ENCODE data around the gene GLCCI1. TPM values are rescaled to one million over a fixed set of nuclear protein-coding genes. Genes with fewer than 3 reads are reported as not detected.

GLCCI1 gene
- total RNA-seq (2014; rRNA removed; shearing (Covaris generic); ENCODE audit: low replicate concordance) = 0.76 and 2.9 TPM in 2 replicates

- H3K9me3 ChIP-seq = no peaks in the 10 kb centered on the region
- DNase-seq = peak; percentile 96
- peak within 1 kb of the TSS; percentile 73 for H3K4me3 ChIP-seq
- no peaks in the 10 kb centered on the region for H3K36me3 ChIP-seq
- no peaks in the 10 kb centered on the region for H3K27me3 ChIP-seq
Measured at GRCh38 chr7:7968544-7969305, at the start of gene GLCCI1. TSS of gene GLCCI1 (plus strand) at chr7:7968796. CDS start at chr7:7969351, 555 bp downstream.

DNA sequence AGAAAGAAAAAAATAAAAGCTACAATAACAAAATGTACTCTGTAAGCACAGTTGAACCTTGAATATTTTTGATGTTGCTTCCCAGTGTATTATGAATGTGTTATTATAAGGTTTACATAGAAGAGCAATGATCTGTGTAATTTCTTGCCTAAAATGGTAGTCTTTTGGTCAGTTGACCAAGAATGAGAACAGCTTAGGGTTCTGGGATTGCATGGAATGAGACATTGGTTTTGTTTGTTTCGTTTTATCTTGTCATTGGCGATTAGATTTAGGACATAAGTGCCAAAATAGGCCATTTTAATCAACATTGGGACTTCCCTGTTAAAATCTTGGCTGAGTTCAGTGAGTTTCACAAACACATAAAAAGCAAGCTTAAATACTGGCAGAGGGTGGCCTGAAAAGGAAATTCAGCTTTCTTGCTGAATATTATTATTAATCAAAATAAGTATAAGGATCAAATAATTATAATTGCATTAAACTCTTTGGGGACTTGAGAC lies 49.1 kb upstream of the GLCCI1 start:
- DNase-seq = no peak
- H3K9me3 ChIP-seq = no peaks in the 10 kb centered on the region

DNA sequence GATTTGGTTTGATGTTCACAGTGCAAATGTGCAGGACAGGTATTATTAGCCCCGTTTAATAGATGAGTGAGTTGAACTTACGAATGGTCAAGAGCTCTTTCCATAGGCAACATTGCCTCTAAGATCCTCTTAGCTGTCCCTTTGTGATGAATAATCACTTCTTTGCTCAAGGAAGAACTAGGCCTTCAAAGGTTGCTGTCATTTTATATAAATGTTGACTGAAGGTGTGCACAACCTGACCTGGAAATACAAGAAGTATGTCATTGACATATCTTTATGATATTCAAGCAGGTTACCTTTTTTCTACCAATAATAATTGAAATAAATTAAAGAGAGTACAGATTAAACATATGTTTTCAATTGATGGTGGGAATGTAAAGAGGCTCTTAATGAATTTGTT lies 48.5 kb upstream of the GLCCI1 start:
- H3K36me3 ChIP-seq = no peaks in the 10 kb centered on the region
- H3K9me3 ChIP-seq = no peaks in the 10 kb centered on the region
- no peak overlapping the region for H3K4me3 ChIP-seq
- no peak for DNase-seq
- H3K27me3 ChIP-seq = no peaks in the 10 kb centered on the region

More for the DNA sequence above, 49.1 kb upstream of the GLCCI1 start:
- no peaks in the 10 kb centered on the region for H3K27me3 ChIP-seq
- H3K36me3 ChIP-seq = no peaks in the 10 kb centered on the region
- no peak overlapping the region for H3K4me3 ChIP-seq

DNA sequence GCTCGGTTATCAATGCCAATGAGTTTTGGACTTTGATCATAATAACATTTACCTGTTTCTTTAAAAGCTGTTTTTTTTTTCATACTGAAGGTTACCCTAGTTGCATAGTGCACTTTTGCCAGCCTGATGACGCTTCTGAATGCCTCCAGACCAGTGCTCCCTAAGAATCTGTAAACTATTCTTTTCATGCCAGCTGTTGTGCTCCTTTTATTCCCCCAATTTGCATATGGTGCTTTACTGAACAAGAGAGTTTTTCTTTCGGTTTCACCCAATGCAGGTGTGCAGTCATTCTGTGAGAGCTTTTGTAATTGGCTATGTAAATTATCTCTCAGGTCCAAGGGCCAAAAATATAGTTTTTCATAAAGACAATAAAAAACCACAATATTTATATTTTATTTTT lies 48.1 kb upstream of the GLCCI1 start:
- H3K27me3 ChIP-seq = no peaks in the 10 kb centered on the region
- H3K36me3 ChIP-seq = no peaks in the 10 kb centered on the region
- H3K9me3 ChIP-seq = no peaks in the 10 kb centered on the region
- no peak for DNase-seq
- H3K4me3 ChIP-seq = no peak overlapping the region

DNA sequence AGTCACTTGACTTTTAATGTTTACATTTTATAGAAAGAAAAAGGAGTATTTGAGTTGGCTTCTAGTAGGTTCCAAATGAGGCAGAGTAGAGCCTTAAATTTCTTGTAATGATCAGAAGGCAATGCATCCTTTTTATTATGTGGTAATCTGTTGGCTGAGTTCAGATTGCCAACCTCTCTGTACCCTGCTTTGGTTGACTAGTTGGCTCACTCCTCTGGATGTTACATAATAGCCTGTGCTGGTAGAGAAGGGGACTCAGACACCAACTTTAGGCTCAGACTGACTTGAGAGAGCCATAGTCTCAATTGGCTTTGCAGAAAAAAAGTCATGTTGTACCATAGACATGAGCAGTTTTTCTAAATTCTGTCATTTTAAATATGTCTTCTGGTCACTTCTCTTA lies 46.8 kb upstream of the GLCCI1 start:
- Histone ChIP-seq H3K27me3 (no peaks in the 10 kb centered on the region), H3K4me3 (no peak overlapping the region), H3K9me3 (no peaks in the 10 kb centered on the region), H3K36me3 (no peaks in the 10 kb centered on the region)
- DNase-seq = no peak

DNA sequence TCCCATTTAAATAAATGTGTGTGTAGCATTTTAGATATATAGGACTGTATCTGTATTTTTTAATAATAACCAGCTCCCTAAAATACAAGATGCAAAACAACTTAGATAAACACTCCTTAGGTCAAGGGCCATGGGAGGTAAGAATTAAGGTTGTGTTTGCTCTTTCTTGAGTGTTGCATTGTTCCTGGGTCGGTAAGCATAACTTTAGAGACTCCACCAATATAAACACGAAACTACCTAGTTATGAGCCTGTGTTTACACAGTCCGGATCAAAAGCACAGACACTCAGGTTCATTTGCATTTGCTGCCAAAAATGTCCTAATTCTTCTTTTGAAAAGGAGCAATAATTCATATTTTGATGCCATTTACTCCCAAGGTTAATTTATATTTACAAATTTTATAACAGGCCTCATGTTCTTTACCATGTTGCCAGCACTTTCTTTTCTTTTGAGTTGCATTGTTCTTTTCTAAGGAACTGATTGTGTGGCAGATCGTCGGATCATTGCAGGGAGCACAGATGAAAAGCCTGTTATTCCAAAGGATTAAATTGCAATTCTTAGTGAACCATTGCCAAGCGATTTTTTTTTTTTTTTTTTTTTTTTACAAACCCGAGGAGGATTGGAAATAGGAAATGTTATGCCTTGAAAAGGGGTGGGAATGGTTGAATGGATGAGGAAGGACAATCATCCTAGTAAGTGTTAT lies 45.8 kb upstream of the GLCCI1 start:
- H3K27me3 ChIP-seq = no peaks in the 10 kb centered on the region
- H3K4me3 ChIP-seq = no peak overlapping the region
- H3K36me3 ChIP-seq = no peaks in the 10 kb centered on the region

DNA sequence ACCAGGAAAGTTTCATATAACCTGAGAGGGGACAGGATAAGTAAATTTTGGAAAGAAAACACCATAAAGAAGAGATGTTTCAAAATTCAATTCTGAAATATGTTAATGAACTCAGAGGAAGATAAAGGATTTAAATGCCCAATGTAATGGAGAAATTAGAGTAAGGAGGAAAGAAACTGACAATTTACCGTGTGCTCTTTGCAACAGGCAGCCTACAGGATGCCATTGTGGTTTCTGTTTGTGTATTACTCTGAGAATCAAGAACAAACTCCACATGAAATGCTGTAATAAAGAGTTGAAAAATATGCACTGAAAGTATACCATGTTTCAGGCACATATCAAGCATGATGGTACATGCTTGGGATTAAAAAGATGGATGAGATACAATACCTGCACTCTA lies 44.8 kb upstream of the GLCCI1 start:
- no peaks in the 10 kb centered on the region for H3K9me3 ChIP-seq
- H3K4me3 ChIP-seq = no peak overlapping the region
- H3K36me3 ChIP-seq = no peaks in the 10 kb centered on the region
- H3K27me3 ChIP-seq = no peaks in the 10 kb centered on the region
- no peak for DNase-seq

More for the DNA sequence above, 45.8 kb upstream of the GLCCI1 start:
- no peak for DNase-seq
- no peaks in the 10 kb centered on the region for H3K9me3 ChIP-seq

GRCh38 chr7:7924303-7924702 lies 44.3 kb upstream of the GLCCI1 start:
- Histone ChIP-seq H3K9me3 (no peaks in the 10 kb centered on the region), H3K27me3 (no peaks in the 10 kb centered on the region), H3K36me3 (no peaks in the 10 kb centered on the region), H3K4me3 (no peak overlapping the region)
- DNase-seq = no peak

- H3K36me3 ChIP-seq = no peaks in the 10 kb centered on the region
- H3K4me3 ChIP-seq = no peak overlapping the region
- no peak for DNase-seq
- H3K9me3 ChIP-seq = no peaks in the 10 kb centered on the region
- H3K27me3 ChIP-seq = no peaks in the 10 kb centered on the region
Measured at GRCh38 chr7:7931626-7932025, 37.0 kb upstream of the GLCCI1 start.

- no peak for DNase-seq
- H3K27me3 ChIP-seq = no peaks in the 10 kb centered on the region
- H3K36me3 ChIP-seq = no peaks in the 10 kb centered on the region
- no peak overlapping the region for H3K4me3 ChIP-seq
- H3K9me3 ChIP-seq = no peaks in the 10 kb centered on the region
Measured at GRCh38 chr7:7932553-7932952, 36.0 kb upstream of the GLCCI1 start.

DNA sequence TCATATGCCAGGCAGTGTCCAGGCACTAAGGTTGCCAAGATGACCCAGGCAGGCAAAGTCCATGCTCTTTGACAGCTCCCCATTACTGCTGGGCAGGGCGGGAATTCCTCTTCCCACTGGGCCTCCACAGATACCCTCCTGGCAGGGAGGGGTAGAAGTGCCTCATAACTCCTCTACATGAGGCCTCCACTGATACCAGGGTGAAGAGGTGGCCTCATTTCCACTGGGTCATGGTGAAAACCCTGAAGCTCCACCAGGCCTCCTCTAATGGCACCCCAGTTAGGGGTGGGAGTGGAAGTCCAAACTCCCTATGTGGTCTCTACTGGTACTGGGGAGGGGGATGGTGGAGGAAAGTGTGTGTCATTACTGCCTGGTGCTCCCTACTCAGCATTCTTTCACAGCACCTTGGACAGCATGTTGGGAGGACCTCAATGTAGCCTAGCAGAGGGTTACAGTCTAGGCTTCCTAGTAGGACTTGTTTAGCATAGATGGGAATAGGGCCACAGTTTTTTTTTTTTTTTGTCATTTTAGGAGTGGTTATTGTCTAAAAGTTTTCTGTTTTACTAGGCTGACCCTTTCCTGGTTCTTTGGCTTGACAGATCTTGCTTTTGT lies 34.6 kb upstream of the GLCCI1 start:
- no peak for DNase-seq
- Histone ChIP-seq H3K36me3 (no peaks in the 10 kb centered on the region), H3K27me3 (no peaks in the 10 kb centered on the region), H3K9me3 (no peaks in the 10 kb centered on the region), H3K4me3 (no peak overlapping the region)

DNA sequence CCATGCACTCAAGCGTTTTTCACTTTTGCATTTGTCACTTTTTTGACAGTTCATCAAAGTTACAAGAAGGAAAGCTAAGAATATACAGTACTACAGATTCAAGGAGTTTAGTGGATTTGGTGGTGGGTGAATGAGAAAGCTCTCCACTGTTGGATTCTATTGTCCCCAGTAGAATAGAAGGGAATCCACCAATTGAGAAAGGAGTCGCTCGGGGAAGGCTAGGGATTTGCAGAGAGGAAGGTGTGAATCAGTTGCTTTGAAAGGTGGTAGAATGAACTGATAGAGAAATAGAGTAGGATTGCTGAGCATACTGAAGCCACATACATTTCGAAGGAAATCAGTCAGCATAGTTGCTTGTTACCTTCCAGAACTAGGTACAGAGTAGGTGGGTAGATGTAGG lies 33.7 kb upstream of the GLCCI1 start:
- Histone ChIP-seq H3K27me3 (no peaks in the 10 kb centered on the region), H3K9me3 (no peaks in the 10 kb centered on the region), H3K4me3 (no peak overlapping the region), H3K36me3 (no peaks in the 10 kb centered on the region)
- DNase-seq = no peak

DNA sequence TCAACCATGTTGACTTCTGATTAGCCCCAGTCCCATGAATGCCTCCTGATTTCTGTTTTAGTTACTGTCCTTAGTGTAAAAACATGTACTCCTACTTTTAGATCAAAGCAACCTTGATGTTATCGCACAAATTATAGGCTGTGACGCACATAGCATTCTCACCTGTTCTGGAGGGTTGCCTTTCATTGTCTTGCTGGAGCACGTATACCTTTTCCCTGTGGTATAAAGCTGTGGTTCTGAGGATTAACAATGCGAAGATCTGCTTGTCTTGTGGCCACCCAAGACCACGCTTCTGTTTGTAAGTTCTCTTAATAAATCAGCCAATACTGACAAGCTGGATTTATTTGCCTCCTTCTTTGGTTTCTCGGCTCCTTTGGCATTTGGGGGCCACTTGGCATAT lies 30.1 kb upstream of the GLCCI1 start:
- no peaks in the 10 kb centered on the region for H3K27me3 ChIP-seq
- no peaks in the 10 kb centered on the region for H3K9me3 ChIP-seq
- DNase-seq = no peak
- H3K36me3 ChIP-seq = no peaks in the 10 kb centered on the region
- H3K4me3 ChIP-seq = no peak overlapping the region

DNA sequence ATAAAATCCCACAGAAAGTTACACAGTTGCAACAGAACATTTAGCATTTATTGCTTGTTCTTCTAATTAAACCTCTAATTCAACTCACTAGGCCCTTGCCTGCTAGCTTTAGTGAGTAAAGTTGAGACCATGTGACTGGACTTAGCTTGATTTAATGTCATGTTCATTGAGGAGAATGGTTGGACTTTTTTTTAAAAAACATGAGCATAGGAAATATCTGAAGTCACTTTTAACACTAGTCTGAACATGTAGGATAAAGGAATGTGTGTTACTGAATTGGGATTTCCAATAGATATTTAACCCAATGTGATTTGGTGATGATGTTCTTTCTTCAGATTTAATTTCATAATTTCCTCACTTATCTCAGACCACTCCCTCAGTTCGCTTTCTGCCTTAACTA lies 24.6 kb upstream of the GLCCI1 start:
- Histone ChIP-seq H3K9me3 (no peaks in the 10 kb centered on the region), H3K36me3 (no peaks in the 10 kb centered on the region), H3K4me3 (no peak overlapping the region), H3K27me3 (no peaks in the 10 kb centered on the region)
- no peak for DNase-seq

DNA sequence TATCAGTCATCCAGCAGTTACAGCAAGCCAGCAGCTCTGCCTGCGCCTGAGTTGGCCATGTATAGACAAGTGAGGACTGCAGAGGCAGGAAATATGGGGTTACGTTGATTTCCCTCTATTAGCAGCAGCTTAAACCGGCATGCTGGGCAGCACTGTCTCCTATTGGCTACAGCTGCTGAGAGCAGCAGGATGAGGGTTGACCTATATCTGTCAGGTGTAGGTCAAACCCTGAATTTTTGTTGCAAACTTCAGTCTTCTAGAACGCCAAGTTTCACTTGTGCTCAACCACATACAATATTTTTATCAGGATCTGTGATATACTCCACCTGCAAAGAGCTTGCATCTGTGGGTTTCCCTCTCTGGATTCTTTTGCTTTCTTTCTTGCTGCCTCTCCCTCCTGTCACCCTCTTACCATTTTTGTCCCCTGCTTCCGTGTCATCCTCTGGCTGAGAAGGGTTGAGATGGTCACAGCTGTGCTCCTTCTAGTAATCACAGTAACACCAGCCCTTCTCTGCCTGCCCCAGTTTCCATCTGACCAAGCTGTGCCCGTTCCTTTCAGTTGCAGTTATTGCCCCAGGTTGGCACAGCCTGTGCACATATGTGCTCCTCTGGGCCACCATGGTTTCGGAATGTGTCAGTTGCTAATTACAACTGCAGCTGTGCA lies 23.8 kb upstream of the GLCCI1 start:
- no peak for DNase-seq
- H3K9me3 ChIP-seq = no peaks in the 10 kb centered on the region
- H3K4me3 ChIP-seq = no peak overlapping the region
- H3K27me3 ChIP-seq = no peaks in the 10 kb centered on the region
- H3K36me3 ChIP-seq = no peaks in the 10 kb centered on the region

GRCh38 chr7:7946486-7946885 lies 22.1 kb upstream of the GLCCI1 start:
- Histone ChIP-seq H3K4me3 (no peak overlapping the region), H3K9me3 (no peaks in the 10 kb centered on the region), H3K36me3 (no peaks in the 10 kb centered on the region), H3K27me3 (no peaks in the 10 kb centered on the region)
- DNase-seq = no peak

DNA sequence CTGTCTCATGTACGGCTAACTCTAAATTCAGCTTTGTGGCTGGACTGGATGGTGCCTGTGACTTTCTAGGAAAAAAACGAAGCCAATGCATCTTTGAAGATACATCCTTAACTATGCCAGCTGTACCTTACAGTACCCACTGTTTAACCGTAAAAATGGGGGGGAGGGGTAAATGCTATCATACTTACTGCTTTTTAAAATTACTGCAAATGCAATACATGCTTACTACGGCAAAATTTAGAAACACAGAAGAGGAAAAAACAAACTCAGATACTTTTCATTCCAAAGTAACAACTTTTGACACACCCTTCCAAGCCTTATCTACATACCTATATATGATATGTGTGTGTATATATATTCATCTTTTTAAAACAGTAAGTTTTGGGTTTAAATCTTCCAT lies 20.4 kb upstream of the GLCCI1 start:
- H3K4me3 ChIP-seq = no peak overlapping the region
- no peaks in the 10 kb centered on the region for H3K9me3 ChIP-seq
- no peaks in the 10 kb centered on the region for H3K36me3 ChIP-seq
- no peaks in the 10 kb centered on the region for H3K27me3 ChIP-seq
- no peak for DNase-seq
